HG03439 (cell line): ENCODE data around the gene OR56A3.
"Not testable (repeated sequence)": the region's sequence is repeated elsewhere in the genome, so short reads cannot be mapped to it uniquely, and the experiment has no call there.

Experiments
- ATAC-seq: cut with Tn5 transposase; IDR thresholded peaks from one replicate; pipeline ENCODE4 v1.9.1; 2021; ENCODE audit warnings: mild to moderate bottlenecking, moderate library complexity; ENCODE audit not compliant: unreplicated experiment

The OR56A3 gene, protein sequence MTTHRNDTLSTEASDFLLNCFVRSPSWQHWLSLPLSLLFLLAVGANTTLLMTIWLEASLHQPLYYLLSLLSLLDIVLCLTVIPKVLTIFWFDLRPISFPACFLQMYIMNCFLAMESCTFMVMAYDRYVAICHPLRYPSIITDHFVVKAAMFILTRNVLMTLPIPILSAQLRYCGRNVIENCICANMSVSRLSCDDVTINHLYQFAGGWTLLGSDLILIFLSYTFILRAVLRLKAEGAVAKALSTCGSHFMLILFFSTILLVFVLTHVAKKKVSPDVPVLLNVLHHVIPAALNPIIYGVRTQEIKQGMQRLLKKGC

DNA sequence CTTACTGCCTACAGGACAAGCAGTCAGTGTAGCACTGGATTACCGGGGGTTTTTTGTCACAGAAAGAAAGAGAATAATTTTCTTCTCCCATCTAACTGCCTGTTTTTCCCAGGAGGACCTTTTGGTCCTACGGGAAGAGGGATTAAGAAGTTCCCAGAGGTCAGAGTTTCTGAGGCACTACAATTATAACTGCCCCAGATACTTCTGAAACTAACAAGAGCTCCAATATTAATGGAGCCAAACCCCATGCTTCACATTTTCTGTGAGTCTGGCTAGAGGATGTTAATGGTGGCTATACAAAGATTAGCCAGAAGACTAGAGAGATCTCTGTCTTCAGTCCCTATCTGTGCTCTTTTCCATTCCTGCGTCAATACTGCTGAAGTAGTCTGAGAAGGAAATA, at the start of gene OR56A3:
TSS of gene OR56A3 (plus strand) at position 301 of the 400 bp plus-strand sequence. CDS start 5,096 bp downstream, outside the sequence.
- no peak for ATAC-seq

DNA sequence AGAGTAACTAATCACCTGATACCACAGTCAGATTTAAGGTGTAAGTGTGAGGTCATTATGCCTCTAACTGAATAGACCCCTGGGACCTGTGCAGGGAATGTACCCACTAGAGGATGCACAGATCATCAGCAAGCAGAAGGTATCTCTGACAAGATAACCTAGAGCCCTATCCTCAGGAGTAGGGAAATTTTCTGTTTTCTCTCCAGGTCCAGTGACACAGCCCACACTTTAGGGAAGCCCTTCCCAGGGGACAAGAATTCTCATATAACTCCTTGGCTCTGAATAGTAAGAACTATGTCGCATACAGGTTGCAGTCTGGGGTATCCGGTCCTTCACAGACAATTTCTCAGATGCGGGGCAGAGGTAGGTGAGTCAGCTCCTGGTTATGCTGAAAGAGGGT, 49.1 kb upstream of the OR56A3 start, which contains the start of gene OR52E5:
TSS of gene OR52E5 (plus strand) at position 301 of the 400 bp plus-strand sequence. CDS start 7,569 bp downstream, outside the sequence.
- ATAC-seq, result no peak

DNA sequence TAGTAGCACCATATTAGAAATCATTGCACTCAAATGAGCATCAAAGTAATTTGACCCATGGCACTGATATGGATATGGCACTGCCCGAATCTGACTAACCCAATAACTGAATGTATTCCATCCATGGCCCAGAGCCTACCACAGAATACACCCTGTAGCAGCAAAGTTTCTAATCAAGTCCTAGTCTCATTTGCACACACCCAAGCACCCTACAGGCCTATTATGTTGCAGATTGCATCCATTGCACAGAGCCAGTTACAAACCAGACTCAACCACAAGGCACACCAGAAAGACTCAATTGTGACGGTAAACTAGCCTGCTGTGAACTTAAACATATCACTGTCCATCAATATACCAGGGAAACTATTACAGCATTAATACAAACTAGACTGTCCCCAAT, 42.5 kb upstream of the OR56A3 start:
- ATAC-seq, result no peak

DNA sequence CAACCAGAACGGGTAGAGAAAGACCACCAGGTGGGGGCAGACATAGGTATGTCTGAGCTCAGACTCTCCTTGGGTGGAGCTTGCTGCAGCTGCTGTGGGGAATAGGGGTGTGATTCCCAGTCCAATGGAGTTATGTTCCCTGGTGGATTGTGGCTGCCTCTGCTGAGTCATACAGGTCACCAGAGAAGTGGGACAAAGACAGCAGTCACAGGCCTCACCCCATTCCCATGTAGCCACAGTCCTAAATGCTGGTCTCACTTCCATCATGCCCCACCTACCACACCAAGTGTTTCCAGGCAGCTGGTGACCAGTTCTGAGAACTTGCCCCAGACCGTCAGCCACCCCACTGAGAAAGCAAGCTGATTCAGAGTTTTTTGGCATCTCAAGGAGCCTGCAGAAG, 31.5 kb upstream of the OR56A3 start:
- ATAC-seq, result no peak

DNA sequence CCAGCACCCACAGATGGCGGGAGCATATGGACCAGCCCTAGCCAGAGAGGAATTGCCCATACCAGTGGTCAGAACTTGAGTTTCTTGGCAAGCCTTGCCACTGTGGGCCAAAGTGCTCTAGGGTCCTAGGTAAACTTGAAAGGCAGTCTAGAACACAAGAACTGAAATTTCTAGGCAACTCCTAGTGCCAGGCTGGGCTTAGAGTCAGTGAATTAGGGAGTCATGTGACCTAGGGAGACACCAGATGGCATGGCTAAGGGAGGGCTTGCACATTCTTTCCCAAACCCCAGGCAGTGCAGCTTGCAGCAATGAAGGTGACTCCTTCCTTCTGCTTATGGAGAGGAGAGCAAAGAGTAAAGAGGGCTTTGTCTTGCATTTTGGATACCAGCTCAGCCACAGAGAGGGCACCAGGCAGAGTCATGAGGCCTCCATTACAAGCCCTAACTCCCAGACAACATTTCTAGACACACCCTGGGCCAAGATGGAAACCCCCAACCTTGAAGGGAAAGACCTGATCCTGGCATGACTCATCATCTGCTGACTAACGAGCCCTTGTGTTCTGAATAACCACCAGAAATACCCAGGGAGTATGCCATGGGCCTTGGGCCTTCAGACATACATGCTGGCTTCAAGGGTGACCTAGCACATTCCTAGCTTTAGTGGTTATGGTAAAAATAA, 19.2 kb upstream of the OR56A3 start:
- peak; percentile 79 for ATAC-seq

DNA sequence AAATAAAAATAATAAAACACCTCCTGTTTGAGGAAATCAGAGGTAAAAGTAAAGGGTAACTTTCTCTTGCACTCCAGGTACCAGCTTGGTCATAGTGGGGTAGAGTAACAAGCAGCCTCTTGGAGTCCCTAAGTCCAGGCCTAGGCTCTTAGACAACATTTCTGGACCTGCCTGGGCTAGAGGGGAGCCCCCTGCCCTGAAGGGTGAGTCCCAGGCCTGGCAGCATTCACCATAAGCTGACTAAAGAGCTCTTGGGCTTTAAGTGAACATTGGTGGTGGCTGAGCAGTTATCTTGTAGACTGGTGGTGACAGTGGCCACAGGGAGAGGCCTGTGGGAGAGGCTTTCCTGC, 18.6 kb upstream of the OR56A3 start:
- ATAC-seq, result peak; percentile 61

DNA sequence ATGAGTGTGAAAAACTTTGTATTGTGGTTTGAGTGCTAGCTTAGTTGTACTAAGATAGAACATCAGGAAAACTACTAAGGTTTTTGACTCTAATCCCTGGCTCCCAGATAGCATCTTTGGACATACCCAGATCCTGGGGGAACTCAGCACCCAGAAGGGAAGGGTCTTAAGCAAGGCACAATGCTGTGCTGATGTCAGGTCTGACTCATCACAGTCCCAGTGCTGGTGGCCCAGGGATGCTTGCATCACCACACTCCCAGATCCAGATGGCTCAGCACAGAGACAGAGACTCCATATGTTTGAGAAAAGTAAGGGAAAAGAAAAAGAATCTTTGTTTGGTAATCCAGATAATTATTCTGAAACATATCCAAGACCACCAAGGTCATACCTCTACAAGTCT, 18.3 kb upstream of the OR56A3 start:
- ATAC-seq, result peak; percentile 25

DNA sequence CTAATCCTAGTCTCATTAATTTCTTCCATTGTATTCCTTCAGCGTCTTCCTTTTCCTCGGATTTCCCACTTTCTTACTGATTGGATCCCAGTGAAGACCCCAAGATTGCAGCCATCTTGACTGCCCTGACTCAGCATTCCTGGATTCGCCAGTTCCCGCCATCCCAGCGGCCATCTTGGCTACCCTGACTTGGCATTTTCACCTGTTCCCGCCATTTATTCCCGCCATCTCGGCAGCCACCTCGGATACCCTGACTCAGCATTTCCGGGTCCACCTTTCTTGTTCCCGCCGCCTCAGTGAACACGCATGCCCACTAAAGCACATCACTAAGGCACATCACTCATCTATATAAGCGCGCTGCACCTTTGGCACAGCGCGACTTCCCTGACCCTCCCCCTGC, 13.8 kb upstream of the OR56A3 start:
- ATAC-seq, result no peak

DNA sequence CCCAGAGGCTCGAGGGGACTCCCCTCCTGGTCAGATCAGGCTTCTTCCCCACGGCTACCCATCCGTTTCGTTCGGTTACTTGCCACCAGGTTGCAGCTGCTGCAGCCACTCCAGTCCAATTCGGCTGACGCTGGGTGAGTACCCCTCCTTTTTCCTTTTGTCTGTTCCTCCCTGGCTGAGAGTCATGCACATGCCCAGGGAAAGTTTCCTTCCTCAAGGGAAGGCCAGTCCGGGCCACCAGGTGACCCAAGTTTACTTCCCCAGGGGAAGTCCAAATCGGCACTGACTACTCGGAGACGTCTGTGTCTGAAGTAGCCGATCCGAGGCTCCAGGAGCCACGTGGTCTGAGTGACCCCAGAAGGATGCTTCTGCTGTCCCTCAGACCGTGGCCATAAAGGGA, 13.2 kb upstream of the OR56A3 start:
- ATAC-seq, result no peak

DNA sequence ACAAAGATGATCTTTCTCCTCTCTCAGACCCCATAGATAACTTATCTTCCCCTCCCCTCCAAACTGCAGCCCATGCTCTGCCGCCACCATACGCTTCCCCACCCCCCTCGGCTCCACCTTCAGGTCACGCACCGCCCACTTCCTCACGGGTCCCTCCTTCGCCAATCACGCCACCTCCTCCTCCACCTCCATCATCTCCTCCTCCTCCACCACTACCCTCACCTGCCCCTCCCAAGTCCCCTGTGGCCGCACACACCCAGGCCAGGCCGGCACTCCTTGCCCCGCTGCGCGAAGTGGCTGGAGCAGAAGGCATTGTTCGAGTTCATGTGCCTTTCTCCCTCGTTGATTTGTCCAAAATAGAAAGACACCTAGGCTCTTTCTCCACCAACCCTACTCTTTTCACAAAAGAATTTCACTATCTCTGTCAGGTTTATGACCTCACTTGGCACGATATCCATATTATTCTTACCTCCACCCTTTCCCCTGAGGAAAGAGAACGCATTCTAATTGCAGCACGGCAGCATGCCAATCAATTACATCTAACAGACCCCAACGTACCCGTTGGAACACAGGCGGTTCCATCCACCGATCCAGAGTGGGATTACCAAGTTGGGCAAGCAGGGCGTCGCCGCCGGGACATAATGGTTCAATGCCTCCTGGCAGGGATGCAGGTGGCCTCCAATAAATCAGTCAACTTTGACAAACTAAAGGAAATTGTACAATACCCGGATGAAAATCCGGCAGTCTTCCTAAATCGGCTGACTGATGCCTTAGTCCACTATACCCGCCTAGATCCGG, 12.3 kb upstream of the OR56A3 start:
- no peak for ATAC-seq

DNA sequence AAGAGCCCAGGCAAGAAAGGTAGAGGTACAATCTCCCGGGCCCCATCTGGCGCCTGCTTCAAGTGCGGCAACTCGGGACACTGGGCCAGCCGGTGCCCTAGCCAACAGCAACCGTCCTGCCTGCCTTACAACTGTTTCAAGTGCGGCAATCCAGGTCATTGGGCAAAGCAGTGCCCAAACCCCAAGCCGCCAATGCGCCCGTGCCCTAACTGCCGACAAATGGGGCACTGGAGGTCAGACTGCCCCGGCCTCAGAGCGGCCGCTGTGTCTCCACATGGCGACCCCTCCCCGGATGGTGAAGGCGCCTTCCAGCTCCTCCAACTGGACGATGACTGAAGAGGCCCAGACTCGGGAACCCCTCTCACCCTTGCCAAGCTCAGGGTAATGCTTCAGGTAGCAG, 11.4 kb upstream of the OR56A3 start:
- ATAC-seq, result no peak

DNA sequence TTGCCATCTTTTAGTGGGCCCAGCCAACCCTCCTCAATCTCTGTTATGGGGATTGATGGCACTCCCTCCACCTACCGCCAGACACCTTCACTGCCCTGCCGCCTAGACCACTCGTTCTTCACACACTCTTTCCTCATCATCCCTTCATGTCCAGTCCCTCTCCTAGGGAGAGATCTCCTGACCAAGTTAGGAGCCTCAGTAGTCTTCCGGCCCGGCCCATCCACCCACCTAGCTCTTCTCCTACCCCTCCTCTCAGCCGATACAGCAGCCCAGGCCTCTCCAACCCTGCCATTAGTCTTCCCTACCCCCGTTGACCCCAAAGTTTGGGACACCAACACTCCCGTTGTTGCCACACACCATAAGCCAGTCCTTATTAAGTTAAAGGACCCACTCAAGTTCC, 11.0 kb upstream of the OR56A3 start:
- no peak for ATAC-seq

DNA sequence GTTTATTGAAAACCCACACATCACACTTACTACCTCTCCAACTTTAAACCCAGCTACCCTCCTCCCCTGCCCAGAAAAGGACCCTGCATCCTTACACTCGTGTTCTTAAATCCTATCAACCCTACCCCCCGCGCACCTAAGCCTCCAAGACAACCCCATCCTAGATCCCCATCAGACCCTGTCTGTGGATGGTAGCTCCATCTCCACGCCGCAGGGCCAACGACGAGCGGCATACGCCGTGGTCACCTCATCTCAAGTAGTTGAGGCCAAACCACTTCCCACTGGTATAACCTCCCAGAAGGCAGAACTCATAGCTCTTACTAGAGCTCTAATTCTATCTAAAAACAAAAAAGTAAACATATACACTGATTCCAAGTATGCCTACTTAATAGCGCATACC, 9.4 kb upstream of the OR56A3 start:
- ATAC-seq, result no peak

DNA sequence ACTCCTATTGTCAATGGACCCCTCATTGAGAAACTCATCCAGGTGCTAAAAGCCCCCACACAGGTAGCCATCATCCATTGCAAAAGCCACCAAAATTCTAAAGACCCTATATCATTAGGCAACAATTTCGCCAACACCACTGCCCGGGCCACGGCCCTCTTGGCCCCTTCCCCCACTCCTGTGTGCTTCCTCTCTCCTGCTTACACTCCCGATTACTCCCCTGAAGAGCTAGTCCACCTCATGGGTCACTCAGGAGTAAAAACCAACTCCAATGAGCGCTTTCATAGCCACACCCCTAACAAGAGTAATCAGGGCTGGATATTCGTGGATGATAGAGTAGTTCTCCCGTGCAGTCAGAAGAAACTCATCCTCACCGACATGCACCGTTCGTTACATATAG, 8.9 kb upstream of the OR56A3 start:
- no peak for ATAC-seq

DNA sequence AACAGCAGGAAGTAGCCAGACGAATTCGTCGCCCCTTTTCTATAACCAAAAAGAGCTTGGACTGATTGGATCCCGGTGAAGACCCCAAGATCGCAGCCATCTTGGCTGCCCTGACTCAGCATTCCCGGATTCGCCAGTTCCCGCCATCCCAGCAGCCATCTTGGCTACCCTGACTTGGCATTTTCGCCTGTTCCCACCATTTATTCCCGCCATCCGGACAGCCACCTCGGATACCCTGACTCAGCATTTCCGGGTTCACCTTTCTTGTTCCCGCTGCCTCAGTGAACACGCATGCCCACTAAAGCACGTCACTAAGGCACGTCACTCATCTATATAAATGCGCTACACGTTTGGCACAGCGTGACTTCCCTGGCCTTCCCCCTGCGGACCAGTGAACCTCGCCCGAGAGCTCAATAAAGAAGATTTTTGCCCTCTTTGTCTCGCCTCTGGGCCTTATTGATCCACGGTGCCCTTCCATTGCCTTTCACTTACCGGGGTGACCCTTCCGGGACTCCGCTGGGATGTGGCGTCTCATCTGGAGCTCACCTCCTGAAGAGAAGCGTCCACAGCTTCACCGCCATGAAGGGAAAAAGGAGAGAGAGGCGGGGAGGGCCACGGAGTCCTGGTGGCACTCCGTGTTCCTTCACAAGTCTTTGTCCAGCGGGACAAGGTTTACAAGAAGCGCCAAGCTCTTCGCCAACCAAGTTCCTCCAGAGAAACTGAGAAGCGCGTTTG, 4.0 kb upstream of the OR56A3 start:
- ATAC-seq, result no peak

DNA sequence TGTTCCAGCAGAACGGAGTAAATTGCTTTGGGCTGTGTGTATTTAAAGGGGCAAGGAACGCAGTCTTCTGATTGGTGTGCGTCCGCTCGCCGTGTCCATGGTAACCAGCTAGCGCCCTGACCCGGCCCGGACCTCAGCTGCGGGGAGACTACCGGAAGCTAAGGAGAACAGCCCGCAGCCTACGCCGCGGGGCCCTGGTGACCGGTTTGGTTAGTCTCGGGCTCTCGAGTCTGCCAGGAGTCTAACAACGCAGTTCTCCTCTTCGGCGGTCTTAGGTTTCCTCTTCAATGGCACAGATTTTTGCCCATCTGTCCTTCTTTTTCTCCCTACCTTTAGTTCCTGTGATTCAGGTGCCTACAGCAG, 3.5 kb upstream of the OR56A3 start:
- no peak for ATAC-seq

DNA sequence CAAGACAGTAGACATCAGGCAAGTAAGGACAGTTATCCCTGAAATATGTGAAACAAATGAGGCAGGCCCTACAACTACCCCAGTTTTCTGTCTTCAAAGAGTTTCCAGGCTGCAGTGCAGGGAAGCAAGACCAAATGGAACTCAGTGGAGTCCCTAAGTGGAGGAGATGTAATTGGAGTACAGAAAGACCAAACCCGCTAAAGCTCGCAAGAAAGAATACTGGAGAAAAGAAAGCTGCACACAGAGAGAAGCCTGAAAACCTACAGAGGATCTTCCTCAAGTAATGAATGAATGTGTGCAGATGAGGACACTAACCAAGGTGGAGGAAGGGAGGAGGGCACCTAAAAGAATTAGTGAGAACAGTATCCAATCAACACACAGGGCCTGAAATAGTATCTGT, 1.3 kb upstream of the OR56A3 start:
- no peak for ATAC-seq

DNA sequence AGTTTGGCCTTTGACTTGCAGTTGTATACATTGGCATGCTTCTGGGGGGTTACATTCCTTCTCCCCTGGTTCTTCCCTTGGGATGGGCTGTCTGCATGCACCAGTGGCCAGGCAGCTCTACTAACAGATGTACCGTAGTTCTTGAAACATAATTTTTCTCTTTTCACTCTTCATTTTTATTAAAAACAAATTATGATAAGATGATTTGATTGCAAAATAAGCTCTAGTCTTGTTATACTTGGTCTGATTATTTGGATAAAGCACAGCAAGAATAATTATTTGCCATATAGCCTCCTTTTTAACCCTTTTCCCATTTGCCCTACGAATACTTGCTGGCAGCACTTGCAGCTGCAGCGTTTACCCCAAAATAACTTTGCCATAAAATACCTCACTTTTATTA, 13.5 kb downstream of the OR56A3 start:
- ATAC-seq, result no peak

DNA sequence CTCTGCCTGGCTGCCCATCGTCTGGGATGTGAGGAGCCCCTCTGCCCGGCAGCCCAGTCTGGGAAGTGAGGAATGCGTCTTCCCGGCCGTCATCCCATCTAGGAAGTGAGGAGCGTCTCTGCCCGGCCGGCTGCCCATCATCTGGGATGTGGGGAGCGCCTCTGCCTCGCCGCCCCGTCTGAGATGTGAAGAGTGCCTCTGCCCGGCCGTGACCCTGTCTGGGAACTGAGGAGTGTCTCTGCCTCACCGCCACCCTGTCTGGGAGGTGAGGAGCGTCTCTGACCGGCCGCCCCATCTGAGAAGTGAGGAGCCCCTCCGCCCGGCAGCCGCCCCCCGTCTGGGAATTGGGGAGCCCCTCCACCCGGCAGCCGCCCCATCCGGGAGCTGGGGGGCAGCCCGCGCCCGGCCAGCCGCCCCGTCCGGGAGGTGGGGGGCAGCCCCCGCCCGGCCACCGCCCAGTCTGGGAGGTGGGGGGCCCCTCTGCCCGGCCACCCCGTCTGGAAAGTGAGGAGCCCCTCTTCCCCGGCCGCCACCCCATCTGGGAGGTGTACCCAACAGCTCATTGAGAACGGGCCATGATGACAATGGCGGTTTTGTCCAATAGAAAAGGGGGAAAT, 18.8 kb downstream of the OR56A3 start:
- ATAC-seq, result not testable (repeated sequence)

DNA sequence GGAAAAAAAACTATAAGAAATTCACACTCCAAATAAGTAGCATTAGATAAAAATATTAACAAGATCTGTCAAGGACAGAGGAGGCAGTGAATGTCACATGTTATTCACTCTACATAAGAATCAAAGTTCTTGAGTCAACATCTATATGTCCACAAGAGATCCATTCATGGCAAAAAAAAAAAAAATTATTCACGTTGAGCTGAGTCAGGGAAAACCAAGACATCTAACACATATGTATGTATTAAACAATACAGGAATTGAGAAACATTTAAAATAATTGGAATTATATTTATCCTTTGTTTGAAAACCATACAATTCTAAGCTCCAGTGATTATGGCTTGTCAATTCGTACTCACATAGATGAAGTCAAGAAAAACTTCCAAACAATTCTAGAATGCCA, 24.9 kb downstream of the OR56A3 start:
- no peak for ATAC-seq

DNA sequence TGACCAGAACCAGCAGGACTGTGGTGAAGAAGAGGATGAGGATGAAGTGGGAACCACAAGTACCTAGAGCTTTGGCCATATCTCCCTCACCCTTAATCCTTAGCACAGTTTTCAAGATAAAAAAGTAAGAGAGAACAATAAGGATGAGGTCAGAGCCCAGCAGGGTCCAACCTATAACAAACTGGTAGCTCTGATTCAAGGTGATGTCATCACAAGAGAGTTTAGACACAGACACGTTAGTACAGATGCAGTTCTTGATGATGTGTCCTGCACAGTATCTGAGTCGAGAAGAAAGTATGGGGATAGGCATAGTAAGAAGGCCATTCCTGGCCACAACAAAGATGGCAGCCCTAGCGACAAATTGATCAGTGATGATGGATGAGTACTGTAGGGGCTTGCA, 25.7 kb downstream of the OR56A3 start:
- ATAC-seq, result no peak
